Transverse colon (tissue), 4 donors: ENCODE results near the gene TBCCD1.

Source experiments
- POLR2A ChIP-seq: fragments of 450-650 bp; IDR thresholded peaks from one replicate; pipeline ENCODE4 v1.6.1; 2016; ENCODE audit warnings: antibody characterized with exemption, mild to moderate bottlenecking, moderate library complexity
- POLR2AphosphoS5 ChIP-seq, 3 donors: sonication (generic); formaldehyde crosslinking; IDR thresholded peaks; one replicate each; pipeline ENCODE4 v1.6.1; 2016; ENCODE audit warnings: antibody characterized with exemption in 3 of 3
- TF ChIP-seq, protein P1 (sequence below), 5 experiments: fragments of 200-600 bp in 3 of 5; fragments of 450-650 bp in 2 of 5; sonication (generic) in 3 of 5; IDR thresholded peaks; 1 replicate in 2 of 5; 2 replicates in 3 of 5; pipeline ENCODE4 v1.5.1; 2016 to 2017; ENCODE audit warnings: antibody characterized with exemption in 5 of 5, inconsistent platforms in 3 of 5, mild to moderate bottlenecking in 2 of 5, moderate library complexity in 1 of 5

DNA sequence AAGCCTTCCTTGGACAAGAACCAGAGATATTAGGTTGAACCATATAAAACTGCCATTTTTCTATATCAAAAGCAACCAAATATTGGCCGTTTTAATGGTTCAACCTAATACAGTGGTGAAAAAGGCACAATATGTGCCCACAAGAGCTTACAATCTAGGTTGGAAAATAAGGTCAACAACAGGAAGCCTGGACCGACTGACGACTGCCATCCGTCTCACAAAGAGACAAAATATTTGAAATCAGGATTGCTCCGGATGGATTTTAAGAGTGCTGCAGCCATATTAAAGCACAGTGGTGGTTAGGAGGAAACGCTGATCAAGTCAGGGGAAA lies 47.1 kb upstream of the TBCCD1 start:
- TF ChIP-seq, protein P1, sequence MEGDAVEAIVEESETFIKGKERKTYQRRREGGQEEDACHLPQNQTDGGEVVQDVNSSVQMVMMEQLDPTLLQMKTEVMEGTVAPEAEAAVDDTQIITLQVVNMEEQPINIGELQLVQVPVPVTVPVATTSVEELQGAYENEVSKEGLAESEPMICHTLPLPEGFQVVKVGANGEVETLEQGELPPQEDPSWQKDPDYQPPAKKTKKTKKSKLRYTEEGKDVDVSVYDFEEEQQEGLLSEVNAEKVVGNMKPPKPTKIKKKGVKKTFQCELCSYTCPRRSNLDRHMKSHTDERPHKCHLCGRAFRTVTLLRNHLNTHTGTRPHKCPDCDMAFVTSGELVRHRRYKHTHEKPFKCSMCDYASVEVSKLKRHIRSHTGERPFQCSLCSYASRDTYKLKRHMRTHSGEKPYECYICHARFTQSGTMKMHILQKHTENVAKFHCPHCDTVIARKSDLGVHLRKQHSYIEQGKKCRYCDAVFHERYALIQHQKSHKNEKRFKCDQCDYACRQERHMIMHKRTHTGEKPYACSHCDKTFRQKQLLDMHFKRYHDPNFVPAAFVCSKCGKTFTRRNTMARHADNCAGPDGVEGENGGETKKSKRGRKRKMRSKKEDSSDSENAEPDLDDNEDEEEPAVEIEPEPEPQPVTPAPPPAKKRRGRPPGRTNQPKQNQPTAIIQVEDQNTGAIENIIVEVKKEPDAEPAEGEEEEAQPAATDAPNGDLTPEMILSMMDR (IDR thresholded peaks at IDR 0.05): no peak
- TF ChIP-seq POLR2AphosphoS5 (IDR thresholded peaks at IDR 0.05) (no peak), POLR2A (no peak)
